ENCODE measurements around the gene CES3. TPM values are rescaled to one million over a fixed set of nuclear protein-coding genes. Genes with fewer than 3 reads are reported as not detected.

CES3 gene
- polyA plus RNA-seq, 1 donor: 0.40 TPM

DNA sequence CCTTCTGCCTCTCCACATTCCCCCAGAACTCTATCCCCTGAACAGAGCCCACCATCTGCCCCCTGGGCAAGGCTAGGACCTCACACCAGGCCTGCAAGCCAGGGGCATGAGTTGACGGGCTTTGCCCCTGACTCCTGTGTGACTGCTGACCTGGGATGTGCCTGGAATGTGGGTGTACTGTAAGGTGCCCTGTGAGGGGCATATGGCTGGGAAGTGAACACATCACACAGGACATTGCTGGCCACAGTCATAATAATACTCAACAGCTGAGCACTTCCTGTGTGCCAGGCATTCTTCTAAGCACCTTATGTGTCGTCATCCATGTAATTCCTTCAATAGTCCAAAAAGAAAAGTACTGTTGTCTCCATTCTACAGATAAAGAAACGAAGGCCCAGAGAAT is 40.7 kb downstream of the CES3 start:
- no peak for DNase-seq (ENCODE audit: low read depth)

DNA sequence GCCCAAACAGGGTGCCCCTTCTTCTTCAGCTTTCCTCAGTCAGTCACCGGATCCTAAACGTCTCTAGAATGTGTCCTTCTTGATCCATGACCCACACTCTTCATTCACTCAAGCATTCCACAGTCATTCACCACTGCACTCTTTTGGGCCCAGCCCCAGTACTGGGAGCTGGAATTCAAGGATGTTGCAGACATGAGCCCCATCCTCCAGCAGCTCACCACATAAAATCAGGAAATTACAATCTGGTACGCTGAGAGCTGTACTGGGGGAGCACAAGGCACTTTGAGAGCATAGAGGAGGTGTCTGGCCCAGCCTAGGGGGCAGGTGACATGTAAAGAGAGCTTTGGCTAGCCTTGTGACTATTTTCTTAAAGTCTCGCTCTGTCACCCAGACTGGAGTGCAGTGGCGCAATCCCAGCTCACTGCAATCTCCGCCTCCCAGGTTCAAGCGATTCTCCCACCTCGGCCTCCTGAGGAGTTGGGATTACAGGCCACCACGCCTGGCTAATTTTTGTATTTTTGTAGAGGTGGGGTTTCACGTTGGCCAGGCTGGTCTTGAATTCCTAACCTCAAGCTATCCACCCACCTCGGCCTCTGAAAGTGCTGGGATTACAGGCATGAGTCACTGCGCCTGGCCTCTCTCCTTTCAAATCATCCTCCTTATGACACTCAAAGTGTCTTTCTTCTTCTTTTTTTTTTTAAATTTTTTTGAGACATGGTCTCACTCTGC is 46.0 kb downstream of the CES3 start:
- no peak for DNase-seq (ENCODE audit: low read depth)

DNA sequence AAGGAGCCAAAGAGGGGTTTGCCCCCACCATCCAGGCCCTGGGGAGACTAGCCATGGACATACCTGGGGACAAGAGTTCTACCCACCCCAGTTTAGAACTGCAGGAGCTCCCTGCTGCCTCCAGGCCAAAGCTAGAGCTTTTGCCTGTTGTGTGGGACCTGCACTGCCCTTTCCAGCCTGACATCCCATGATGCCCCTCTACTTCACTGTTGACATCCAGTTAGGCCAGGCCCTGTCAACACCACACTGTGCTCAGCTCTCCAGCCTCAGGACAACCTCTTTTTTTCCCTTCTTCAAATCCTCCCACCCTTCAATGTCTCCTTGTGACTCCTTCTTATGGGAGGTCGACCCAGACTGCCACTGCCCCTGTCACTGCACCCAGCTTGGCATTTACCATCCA is 48.1 kb downstream of the CES3 start:
- DNase-seq (ENCODE audit: low read depth): no peak

DNA sequence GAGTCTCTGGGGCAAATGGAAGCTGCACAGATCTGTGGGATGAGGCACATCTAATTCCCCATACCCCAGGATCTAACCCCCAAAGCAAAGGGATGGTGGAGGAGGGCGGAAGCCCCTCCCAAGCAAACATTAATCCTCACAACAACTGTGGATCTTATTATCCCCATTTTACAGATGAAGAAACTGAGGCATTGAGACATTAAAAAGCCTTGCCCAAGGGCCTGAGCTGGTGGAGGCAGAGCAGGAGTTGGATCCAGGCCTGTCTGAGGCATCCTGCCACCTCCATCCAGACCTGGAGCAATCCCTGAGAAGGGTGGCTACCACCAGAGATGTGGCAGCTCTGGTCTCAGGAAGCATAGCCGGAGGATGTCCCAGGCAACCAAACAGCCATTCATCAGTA is 50.2 kb downstream of the CES3 start:
- no peak for DNase-seq (ENCODE audit: low read depth)

DNA sequence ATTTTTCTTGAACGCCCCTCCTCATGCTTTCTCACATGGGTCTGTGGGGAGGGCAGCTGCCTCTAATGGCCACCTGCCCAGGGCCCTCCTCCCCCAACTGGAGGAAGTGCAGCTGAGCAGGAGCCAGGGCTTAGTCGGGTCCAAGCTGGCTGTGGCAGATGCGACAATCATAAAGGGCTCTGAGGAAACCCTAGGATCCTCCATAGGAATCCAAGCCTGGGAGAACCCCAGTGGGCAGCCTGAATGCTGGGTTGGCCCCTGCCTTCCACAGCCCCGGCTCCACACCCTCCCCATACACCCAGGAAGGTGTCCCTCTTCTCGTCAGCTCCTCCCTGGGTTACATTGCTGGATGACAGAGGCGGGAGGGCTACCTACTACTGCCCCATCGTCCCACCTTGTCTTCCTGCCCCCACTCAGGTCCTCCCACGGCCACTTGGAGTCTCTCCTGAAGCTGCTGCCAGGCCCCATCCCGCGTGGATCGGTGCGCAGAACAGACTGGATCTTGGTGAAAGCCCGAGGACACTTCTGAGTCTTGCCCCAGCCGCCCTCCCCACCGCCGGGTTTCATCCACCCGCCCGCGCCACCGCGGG is 52.3 kb downstream of the CES3 start:
- no peak for DNase-seq (ENCODE audit: low read depth)

DNA sequence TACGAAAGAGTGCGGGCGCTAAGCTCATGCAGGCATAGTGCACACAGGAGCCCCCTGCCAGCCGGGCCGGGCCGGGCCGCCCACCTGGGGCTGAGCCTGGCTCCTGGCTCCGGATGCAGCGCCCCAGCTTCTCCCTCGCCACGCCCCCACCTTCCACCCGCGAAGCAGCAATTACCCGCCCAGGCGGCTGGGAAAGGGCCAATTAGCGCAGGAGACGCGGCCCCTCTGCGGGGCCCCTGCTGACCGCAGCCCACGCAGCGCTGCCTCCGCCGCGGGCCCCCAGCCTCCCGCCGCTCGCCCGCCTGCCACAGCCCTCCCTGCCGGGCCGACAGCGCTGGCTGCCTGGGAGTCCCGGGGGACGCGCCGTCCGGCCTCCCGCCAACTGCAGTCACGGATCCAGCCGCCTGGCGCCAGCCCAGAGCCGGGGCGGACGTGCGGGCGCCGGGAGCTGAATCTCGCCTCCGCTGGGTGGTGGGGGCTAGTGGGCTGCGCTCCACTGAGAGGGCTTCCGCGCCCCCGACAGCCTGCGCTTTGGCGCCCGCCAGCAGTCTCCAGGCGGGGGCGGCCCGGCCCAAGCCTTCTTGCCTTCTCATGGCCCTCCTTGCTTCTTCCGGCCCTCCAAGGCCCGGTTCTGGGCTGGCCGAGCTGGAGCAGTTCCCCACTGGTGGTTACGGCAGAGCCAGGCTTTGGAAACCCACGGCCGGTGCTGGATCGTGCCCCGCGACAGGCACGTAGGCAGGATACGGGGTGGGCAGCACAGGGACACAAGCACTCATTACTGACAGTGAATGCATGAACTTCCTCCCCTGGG is 53.0 kb downstream of the CES3 start:
- DNase-seq (ENCODE audit: low read depth): no peak

DNA sequence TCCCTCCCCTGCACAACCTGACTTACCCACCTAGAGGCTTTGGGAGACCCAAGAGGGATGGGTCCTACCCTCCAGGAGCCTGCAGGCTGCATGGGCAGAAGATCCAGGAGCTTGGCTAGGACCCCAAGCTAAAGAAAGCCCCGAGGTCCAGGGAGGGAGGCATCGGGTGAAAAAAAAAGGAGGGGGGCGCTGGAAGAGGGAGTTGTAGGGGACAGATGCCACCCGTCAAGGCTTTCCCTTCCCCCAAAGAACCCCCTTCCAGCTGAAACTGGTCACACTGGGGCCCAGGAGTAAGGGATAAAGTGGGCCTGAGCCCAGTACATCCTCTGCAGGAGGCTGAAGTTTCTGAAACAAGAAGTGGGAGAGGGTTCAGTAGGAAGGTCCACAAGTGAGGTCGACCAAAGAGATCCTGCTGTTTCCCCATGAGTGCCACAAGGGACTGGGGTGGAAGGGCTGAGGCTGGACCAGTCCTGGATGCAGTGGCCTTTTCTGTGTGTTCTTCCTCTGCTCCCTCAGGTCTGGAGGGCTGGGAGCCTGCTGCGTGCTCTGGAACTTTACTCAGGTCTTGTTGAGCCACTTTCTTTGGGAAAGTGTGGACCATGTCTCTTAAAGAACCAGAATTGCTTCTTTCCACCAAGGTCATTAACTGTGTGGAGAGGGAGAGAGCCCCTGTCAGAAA is 53.7 kb downstream of the CES3 start:
- no peak for DNase-seq (ENCODE audit: low read depth)

DNA sequence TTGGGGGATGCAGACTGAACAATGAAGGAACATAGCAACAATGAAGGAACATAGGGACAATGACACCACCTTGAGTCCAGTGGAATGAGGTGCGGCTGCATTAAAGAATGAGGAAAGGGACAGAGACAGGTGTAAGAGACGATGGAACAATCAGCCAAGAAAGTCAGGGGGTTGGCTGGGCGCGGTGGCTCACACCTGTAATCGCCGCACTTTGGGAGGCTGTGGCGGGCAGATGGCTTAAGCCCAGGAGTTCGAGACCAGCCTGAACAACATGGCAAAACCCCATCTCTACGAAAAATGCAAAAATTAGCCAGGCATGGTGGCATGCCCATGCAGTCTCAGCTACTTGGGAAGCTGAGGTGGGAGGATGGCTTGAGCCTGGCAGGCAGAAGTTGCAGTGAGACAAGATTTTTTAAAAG is 54.3 kb downstream of the CES3 start:
- no peak for DNase-seq (ENCODE audit: low read depth)

DNA sequence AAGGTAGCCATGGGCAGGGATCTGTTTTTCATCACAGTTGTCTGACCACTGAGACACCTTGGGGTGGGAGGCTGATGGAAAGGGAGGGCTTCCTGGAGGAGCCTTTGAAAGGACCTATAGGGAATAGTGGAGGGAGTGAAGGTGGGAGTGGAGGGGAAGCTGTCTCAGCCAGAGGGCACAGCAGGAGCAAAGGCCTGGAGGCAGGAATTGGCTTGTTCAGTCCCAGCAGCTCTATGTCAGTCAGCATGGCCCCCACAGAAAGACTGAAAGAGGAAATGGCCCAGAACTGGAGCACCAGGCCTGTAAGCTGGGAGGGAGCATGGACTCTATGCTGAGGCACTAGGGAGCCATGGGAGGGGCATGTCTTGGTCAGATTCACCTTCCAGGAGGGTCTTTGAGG is 55.1 kb downstream of the CES3 start:
- DNase-seq (ENCODE audit: low read depth): no peak

DNA sequence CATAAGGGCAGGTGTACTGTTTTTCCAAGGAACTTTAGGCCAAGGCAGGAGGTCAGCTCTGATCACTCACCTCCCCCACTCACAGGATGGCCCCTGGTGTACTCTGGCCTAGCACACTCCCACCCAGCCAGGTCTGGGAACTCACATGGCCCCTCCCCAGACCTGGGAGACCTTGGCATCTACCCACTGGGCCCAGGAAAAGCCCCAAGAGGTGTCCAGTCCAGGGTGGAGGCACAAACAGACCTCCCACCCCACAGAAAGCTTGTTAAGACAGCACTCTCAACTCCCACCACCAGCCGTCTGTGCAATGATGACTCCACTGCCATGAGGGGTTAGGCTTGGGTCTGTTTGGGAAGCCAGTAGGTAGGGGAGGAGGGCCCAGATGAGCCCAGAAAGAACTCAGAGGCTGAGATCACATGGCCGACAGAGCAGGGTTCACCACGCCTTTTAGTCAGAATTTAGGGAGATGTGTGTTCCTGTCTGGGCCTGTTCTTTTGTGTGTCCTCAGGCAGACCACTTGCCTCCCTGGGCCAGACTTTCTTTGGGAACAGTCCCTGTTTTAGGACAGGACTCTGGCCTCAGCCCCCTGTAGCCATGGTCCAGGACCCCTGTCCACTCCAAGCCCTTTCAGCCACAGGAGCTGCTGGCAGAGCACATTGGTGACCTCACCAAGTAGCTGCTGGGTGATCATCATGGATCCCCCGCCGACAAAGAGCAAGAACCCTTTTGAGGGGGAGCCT is 55.8 kb downstream of the CES3 start:
- no peak for DNase-seq (ENCODE audit: low read depth)

DNA sequence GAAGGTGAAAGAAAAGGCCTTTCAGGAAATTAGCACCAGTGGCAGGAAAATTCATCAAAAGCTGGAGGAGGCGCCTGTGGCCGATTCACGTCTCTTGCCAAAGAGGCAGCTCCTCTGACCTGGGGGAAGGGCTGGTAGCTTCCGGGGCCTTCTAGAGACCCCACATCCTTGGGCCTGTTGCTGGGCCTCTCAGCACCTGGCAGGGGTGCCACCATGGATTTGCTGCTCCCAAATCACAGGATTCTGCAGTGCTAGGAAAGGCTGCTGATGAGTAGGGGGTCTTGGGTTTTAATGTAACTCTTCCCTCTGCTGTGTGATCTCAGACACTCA is 56.3 kb downstream of the CES3 start:
- DNase-seq (ENCODE audit: low read depth): no peak

DNA sequence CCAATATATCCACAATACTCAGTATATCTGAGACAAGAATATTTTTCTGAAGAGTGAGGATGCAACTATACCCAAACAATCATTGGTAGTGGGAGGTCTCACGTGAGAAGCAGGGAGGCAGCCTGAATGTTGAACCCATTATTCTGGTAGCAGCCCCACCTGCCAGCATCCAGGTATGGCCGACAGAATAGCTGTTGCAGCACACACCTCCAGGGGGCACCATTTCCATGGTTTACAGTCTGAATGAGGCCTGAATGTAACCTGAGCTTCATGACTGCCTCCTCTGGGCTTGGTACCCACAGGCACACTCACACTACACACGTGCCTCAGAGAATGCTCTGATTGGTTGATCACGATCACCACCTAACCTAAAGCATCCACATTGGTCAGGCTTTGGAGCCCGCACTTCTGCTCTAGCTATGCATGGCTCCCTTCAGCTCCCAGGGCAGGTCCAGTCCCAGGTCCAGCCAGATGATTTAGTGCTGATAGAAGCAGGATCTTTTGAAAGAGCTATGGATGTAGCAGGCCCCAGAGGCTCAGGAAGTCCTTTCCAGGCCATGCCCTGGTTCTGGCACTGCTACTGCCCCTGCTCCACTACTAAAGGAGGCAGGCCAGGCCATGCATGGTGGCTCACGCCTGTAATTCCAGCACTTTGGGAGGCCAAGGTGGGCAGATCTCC is 56.9 kb downstream of the CES3 start:
- no peak for DNase-seq (ENCODE audit: low read depth)

DNA sequence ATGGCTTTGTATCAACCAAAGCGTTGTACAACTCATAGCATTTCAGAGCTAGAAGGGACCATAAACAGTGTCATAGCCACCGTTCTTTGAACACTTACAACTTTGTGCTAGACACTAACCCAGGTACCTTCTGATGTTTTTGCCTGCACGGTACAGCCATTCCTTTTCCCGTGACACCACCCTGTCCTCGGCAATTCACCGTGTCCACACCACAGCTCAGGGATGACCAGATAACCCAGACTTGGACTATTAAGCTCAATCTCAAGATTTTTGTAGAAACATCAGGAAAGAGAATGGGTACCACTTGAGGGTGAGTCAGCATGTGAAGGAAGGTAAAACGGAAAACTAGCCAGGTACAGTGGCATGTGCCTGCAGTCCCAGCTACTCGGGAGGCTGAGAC is 58.1 kb downstream of the CES3 start:
- no peak for DNase-seq (ENCODE audit: low read depth)

DNA sequence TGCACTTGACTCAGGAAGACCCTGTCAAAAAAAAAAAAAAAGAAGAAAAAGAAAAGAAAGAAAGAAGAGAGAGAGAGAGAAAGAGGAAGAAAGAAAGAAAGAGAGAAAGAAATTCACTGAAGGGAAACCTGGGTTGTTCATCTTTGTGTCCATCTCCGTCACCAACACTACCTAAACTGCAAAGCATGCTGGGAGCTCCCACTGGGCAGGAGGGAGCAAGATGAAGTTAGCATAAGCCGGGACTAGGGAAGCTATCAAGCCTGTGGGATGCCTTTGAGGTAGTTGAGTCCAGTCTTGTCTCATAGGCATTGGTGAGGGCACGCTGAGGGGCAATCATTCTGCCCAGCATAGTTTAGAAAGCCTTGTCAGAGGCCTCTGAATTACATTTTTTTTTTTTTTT is 60.3 kb downstream of the CES3 start:
- no peak for DNase-seq (ENCODE audit: low read depth)

DNA sequence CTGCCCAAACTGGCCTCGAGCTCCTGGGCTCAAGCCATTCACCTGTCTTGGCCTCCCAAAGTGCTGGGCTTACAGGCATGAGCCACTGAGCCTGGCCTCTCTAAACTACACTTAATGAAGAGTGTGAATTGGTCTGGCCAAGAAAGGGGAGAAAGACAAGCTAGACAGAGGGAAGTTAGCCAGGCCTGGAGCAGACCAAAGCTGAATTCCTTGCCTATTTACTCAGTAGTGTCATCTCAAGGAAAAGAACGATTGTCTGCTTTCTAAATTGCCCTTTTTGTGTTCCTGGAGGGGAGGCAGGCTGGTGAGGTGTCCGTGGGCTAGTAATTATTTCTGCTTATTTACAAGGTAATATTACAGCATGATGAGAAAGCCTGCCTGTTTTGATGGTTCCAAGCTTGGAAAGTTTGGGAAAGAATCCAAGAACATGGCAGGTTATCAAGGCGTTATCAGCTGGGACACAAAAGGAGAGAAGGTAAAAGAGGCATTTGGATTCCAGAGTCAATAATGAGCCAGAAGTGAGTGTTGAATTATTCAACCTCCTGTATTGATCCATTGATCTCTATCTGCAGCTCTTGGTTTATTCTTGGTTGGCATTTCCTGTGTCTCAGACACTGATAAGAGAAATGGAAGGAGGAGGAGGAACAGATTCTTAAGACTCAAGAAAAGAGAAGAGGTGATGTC is 61.6 kb downstream of the CES3 start:
- no peak for DNase-seq (ENCODE audit: low read depth)

DNA sequence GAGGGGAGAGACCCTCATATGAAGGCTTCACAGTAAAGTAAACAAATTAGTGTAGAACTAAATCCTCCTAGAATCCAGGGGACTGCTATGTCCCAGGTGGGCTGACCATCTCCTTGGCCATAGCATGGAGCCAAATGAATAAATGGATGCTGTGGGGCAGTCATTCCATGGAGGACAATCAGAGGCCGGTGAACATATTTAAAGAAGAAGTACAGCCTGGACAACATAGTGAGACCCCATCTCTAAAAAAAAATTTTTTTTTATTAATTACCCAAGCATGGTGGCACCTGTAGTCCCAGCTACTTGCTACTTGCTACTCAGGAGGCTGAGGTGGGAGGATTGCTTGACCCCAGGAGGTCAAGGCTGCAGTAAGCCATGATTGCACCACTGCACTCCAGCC is 62.6 kb downstream of the CES3 start:
- no peak for DNase-seq (ENCODE audit: low read depth)
